Activated CD8-positive, alpha-beta memory T cell treated with anti-CD3 and anti-CD28 coated beads, Interleukin-2, amount 50 U/mL, for 48 hours (primary cell): Measurements from ENCODE around the gene ZDHHC7.
"Not testable (repeated sequence)": the region's sequence is repeated elsewhere in the genome, so short reads cannot be mapped to it uniquely, and the experiment has no call there.

Experiments used
- DNase-seq: peaks from one replicate; pipeline ENCODE4 v3.0.0-alpha.2; 2020

Gene ZDHHC7

GRCh38 chr16:85042167-85042526, 30.8 kb upstream of the ZDHHC7 start:
- no peak for DNase-seq

GRCh38 chr16:85041219-85042166, 30.2 kb upstream of the ZDHHC7 start:
- no peak for DNase-seq

GRCh38 chr16:85040685-85041084, 29.4 kb upstream of the ZDHHC7 start:
- no peak for DNase-seq

- DNase-seq, result no peak
These were observed 26.4 kb upstream of the ZDHHC7 start for GRCh38 chr16:85037721-85038120.

GRCh38 chr16:85037050-85037410, 25.7 kb upstream of the ZDHHC7 start:
- DNase-seq, result no peak

- DNase-seq, result no peak
These were observed 25.1 kb upstream of the ZDHHC7 start for GRCh38 chr16:85036236-85037049.

GRCh38 chr16:85034591-85035433, 23.5 kb upstream of the ZDHHC7 start:
- DNase-seq, result no peak

- no peak for DNase-seq
These were observed 21.8 kb upstream of the ZDHHC7 start for GRCh38 chr16:85033171-85033570.

- not testable (repeated sequence) for DNase-seq
These were observed 20.9 kb upstream of the ZDHHC7 start for GRCh38 chr16:85032187-85032586.

- DNase-seq, result no peak
These were observed 20.1 kb upstream of the ZDHHC7 start for GRCh38 chr16:85031451-85031850.

GRCh38 chr16:85029981-85030401, 18.7 kb upstream of the ZDHHC7 start:
- DNase-seq, result no peak

- no peak for DNase-seq
These were observed 18.1 kb upstream of the ZDHHC7 start for GRCh38 chr16:85029408-85029784.

GRCh38 chr16:85028685-85029407, 17.5 kb upstream of the ZDHHC7 start:
- DNase-seq, result peak; percentile 83

- DNase-seq, result peak; percentile 70
These were observed 16.8 kb upstream of the ZDHHC7 start for GRCh38 chr16:85027958-85028684.

GRCh38 chr16:85027349-85027957, 16.1 kb upstream of the ZDHHC7 start, which contains the start of gene KIAA0513:
TSS of gene KIAA0513 (plus strand) at chr16:85027795. CDS start at chr16:85067072, 39,277 bp downstream.
- peak; percentile 98 for DNase-seq

- no peak for DNase-seq
These were observed 15.4 kb upstream of the ZDHHC7 start for GRCh38 chr16:85026703-85027102.

GRCh38 chr16:85025781-85026653, 14.7 kb upstream of the ZDHHC7 start:
- DNase-seq, result no peak

GRCh38 chr16:85019659-85020245, 8.4 kb upstream of the ZDHHC7 start:
- no peak for DNase-seq

- DNase-seq, result no peak
These were observed 7.3 kb upstream of the ZDHHC7 start for GRCh38 chr16:85018529-85019236.
